Measurements from ENCODE around the gene ETV3L.

Gene ETV3L

DNA sequence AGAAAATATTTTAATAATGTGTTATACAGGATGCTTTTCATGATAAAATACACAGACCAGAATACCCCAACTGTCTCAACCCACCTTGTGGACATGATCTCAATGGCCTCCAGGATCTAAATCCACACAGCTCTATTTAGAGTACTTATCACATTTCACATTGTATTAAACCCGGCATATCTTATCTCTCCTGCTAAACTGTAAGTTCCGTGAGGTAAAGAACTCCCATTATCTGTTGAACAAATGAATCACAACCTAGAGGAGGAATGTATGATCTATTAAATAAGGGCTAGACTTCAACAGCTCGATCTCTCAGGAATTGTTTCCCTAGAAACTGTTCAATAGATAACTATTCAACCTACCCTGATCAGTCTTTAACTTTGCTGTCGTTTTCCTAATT is 31.7 kb upstream of the ETV3L start:
- DNase-seq = no peak

- DNase-seq = no peak
Observed at GRCh38 chr1:157124855-157125254, 25.2 kb upstream of the ETV3L start.

DNA sequence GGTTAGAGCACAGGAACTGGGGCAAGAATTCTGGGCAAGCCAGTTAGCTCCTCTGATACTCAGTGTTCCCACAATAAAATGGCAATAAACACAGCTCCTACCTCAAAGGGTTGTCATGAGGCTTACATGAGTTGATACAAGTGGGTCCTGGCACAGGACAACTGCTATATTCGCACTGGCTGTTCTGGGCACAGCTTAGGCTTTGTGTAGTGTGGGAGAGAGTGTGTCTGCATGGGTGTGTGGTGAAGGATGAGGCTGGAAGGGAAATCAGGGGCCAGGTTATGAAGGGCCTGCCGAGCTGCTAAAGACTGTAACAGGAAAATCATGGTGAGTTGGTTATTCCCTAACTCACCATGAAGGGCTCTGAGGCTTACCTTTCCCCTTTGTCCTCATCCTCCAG is 19.8 kb upstream of the ETV3L start:
- DNase-seq = no peak

DNA sequence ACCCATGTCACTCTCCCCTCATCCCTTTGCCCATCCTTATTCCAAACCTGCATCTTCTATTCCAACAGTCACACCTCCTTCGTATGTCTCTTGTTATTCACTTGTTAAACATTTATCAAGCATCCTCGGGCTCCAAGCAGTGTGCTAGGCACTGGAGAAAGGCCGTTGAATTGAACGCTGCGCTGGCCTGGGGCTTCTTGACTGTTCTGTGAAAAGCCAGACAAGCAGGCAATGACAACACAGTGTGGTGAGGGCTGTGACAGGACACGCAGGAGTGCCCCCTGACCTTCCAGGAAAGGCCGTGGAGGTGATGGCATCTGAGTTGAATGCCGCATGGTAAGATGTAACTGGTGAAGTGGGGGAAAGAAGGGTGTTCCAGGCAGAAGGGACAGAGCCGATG is 19.4 kb upstream of the ETV3L start:
- DNase-seq = no peak

DNA sequence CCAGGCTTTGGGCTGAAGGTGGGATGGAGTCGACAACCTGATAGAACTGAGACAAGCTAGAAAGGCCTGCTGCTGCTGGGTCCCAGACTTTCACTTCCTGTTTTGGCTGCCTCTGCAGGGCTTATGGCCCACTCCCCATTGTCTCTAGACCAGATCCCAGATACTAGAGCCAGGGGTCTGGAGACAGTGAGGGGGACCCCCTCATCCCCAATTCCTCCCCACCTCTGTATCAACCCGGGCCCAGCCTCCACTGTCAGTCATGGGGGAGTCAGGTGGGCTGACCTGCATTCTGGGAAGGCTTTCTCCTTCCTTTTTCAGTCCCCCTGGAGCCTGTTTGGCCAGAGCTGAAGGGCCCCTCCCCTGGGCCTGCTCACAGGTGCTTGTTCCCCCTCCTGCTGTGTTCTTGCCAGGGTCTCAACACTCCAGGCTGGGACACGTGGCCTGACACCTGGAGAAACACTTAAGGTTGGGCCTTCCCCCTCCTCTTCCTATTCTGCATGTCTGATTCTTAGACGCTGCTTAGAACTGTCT is 18.0 kb upstream of the ETV3L start:
- no peak for DNase-seq

- DNase-seq = no peak
Observed at GRCh38 chr1:157116737-157117103, 17.1 kb upstream of the ETV3L start.

DNA sequence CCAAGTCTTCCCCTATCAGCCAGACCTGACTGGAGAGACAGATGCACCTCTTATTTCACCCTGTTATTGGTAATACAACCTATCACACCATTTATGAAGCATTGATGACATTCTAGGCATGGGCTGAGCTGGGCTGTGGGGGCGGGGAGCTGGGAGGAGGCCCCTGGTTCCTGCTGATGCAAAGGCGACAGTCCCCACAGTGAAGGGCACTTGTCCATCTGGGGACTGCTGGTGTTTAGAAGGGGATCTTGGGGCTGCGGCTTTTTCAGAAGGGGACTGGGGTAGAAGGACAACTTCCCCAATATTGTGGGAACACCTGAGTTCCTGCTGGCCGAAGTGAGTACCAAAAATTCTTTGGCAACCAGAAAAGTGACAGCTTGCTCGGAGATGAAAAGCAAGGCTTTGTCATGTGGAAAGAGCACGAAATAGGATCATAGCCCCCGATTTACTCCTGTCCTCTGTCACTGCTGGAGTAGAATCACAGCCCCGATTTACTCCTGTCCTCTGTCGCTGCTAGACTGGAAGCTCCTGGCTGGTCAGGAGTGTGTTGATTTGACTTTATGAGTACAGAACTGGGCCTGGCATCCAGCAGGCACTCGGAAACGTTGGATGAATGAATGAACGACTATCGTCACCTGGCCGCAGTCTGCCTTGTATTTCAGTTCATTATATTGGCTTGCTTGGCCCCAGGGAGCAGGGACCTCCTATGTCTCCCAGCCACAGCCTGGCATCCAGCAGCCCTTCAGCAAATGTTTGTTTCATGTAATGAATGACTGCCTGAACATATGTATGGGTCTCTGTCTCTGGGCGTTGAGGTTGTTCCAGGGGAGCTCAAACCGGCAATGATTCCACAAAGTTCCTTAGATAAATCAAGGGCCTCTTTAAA is 16.5 kb upstream of the ETV3L start:
- DNase-seq = no peak

GRCh38 chr1:157115429-157115838 is 15.8 kb upstream of the ETV3L start:
- no peak for DNase-seq

DNA sequence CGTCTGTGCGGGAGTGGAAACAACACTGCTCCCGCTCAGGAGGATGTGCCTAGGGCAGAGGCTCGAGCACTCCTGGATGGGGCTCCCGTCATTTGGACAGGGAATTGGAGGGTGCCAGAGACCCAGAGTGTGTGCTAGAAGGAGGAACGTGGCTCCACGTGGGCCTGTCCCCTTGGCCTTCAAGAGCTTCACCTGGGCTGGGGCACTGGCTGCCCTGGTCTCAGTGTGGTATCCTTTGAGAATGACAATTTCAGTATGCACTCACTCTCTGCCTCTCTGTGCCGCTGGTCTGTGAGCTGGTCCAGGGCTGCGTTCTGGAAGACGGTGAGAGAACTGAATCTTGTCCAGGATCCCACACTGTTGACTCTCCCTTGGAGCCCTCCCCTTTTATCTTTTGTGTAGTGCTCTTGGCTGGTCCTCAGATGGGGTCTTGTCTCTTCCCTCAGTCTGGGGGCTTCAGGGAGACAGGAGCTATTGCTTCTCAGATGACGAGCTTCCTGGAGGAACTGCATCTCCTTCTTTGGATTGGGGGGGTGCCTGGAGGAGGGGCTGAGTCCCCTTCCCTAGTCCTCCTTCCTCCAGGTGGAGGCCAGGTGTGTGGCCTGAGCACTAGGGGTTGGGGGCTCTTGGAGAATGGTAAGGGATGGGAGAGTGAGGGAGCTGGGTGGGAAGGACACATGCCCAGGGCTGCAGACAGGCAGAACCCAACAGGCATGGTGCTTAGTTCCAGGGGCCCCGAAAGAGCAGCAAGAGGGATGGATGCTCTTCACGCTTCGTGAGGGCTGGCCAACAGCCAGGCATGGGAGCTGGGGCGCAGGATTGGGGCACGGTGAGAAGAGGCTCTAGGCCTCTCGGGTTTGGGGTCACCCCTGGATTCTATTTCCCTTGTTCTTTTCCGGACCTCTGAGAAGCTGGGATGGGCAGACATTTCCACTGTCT is 14.8 kb upstream of the ETV3L start:
- DNase-seq = no peak

DNA sequence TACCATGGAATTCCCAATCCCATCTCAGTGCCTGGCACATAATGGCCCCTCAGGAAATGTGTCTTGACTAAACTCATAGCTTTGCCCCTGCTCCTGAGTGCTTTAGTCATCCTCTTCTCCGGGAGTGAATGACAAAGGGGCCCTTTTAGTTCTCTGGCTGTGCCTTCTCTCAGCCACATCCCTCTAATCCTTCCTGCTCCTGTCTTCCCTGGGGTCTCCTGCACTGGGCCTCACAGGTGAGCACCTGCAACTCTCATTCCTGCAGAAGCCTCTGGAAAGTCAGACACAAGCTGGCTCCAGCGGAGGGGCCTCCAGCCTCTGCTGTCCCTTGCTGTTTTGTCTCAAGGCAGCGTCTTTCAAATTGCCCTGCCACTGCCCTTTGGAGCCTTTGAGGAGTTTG is 14.0 kb upstream of the ETV3L start:
- no peak for DNase-seq

GRCh38 chr1:157113106-157113505 is 13.5 kb upstream of the ETV3L start:
- DNase-seq = no peak

- DNase-seq = no peak
Observed at GRCh38 chr1:157112186-157112867, 12.7 kb upstream of the ETV3L start.

DNA sequence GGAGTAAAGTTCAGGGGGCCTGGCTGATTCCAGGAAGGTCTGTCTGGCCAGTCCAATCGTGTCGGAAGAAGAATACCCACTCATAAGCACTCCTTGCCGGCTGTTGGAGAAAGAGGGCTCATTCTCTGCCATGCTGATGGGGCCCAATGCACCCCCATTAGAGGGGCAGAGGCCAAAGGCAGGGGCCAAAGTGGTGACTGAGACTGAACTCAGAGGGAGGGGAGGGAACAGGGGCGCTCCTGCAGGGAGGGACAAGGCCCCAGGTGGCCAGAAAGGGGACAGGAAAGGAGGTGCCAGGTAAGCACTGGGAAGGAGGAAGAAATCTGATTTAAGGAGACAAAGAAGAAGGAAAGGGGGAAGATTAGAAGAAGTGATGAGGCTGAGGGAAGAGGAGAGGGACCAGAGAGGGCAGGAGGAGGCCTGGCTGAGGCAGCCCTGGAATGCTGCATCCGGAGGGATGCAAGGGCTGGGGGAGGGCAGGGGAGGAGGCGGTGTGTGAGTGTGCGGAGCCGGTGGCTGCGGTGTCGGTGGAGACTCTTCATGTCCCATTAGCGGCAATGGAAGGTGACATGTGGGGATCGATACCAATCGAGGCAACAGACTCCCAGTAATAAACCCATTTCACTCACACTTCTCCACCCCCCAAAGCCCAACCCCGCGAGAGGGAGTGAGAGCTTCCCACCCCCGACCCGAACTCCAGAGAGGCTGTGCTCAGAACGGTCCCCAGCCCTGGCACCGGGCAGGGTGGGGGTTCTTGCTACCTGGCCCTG is 12.0 kb upstream of the ETV3L start:
- no peak for DNase-seq

DNA sequence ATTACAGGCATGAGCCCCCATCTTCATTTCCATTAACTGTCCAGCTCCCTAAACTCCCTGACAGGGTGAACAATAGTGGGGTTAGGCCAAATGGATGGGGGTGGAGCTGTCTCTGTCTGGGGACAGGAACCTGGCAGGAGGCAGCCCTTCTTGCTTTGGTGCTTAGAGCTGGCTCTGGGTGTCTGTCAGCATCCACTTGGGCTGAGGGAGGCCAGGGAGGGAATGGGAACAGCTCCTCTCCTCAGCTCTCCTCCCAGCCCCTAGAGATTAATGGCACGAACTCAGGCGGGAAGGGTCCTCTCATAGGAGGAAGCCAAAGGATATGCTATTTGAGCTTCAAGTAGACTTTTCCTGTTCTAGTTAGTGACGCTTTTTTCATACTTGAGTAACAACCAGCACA is 11.1 kb upstream of the ETV3L start:
- no peak for DNase-seq

DNA sequence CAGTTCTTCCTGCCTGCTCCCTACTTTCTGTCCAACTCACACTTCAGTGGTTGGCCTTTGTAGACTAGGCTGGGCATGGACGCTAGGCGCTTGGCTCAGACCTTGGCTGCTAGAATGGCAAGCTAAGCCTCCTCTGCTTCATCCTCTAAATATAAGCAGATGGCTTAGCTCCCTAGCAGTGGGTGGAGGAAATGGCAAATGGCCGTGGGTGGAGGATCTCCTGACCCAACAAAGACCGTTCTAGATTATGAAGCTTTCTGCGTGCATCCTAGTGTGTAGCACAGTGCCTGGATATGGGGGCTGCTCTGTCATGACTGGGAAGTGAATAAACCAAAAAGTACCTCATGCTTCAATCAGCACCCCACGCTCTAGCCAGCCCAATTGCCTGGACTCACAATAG is 10.4 kb upstream of the ETV3L start:
- DNase-seq = no peak

DNA sequence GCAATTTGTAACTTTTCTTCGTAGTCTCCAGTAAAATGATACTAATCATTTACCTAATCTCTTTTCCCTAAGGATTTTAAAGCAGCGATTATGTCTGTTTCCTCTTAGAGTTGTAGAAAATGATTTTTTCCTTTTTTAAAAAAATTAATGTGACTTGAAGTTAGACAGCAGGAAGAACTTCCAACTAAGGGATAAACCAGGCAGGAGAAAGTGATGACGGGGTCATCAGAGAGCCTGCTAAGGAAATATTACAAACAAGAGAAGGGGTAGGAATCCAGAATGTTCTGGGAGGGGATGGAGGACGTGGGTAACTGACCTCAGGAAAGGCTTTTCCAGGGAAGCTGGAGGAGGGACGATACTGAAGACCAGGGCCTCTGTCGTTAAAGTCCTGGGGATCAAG is 8.8 kb upstream of the ETV3L start:
- no peak for DNase-seq

DNA sequence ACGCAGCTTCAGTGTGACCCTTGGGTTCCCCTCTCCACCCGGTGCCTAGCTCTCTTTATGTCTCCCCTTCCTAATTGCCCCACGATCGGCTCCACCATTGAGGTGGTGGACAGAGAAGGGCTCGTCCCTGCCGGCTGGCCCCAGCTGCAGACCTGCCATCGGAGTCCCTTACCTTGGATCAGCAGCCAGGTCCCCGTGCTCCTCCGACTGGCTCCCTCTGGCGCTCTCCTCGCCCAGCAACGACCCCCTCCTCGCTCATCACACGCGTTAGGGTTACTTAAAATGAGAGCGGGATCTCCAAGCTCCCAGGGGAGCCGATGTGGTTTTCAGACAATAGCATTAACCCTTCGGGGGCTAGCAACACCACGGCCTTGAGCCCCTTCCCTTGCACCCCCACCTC is 8.1 kb upstream of the ETV3L start:
- no peak for DNase-seq

- no peak for DNase-seq
Observed at GRCh38 chr1:157106813-157107189, 7.2 kb upstream of the ETV3L start.

DNA sequence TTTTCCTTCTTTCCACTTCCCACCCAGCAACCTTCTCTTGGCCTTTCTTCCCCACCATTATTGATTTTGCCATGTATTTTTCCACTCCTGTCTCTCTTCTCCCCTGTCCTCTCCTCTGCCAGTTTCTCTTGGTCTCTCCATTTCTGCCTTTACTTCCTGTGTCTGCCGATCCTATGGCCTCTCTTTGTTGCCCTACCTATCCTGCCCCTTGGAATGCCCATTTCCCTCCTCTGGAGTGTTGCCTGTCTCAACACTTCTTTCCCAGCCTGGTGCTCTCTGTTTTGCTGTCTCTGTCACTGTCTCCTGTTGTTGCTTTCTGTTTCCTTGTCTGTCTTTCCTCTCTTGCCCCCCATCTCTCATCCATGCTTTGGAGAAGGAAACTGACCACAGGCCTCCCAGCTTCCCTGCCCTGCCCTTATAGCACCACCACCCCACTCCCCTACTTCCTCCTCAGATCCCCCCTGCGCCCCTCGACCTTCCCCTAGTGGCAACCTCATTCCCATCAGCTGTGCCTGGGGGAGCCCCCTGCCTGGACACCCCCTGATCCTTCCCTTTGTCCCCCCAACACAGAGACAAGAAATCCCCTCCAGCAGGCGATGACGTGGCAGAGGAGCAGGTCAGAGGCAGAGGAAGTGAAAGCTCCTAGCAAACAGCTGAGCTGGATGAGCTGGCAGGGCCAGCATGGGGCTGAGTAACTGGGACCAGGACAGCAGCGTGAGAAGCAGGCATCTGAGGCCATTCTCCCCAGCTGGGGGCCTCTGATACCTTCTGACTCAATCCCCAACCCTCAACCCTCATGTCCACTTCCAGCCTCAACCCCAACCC is 6.6 kb upstream of the ETV3L start:
- no peak for DNase-seq

- no peak for DNase-seq
Observed at GRCh38 chr1:157105298-157105987, 5.8 kb upstream of the ETV3L start.

Data from NCI-H774 (cell line).